Measurements from ENCODE around the gene ESPNL.

The ESPNL gene

GRCh38 chr2:238066218-238066617 is 33.9 kb upstream of the ESPNL start:
- TF ChIP-seq GATA2 (IDR thresholded peaks at IDR 0.05; ENCODE audit: low read depth, low read length) (no peak), GATA3 (IDR thresholded peaks at IDR 0.05; ENCODE audit: low read depth, low read length) (no peak)

- no peak for TF ChIP-seq GATA3 (IDR thresholded peaks at IDR 0.05; ENCODE audit: low read depth, low read length)
- TF ChIP-seq GATA2 (IDR thresholded peaks at IDR 0.05; ENCODE audit: low read depth, low read length): no peak
Measured at GRCh38 chr2:238067939-238068338, 32.2 kb upstream of the ESPNL start.

- TF ChIP-seq GATA3 (IDR thresholded peaks at IDR 0.05; ENCODE audit: low read depth, low read length): no peak
- no peak for TF ChIP-seq GATA2 (IDR thresholded peaks at IDR 0.05; ENCODE audit: low read depth, low read length)
Measured at GRCh38 chr2:238069021-238069709, 31.0 kb upstream of the ESPNL start.

- TF ChIP-seq GATA2 (IDR thresholded peaks at IDR 0.05; ENCODE audit: low read depth, low read length): no peak
Measured at GRCh38 chr2:238069877-238070276, 30.3 kb upstream of the ESPNL start.

- no peak for TF ChIP-seq GATA3 (IDR thresholded peaks at IDR 0.05; ENCODE audit: low read depth, low read length)
- no peak for TF ChIP-seq GATA2 (IDR thresholded peaks at IDR 0.05; ENCODE audit: low read depth, low read length)
Measured at GRCh38 chr2:238075397-238075796, 24.7 kb upstream of the ESPNL start.

GRCh38 chr2:238077292-238077691 is 22.8 kb upstream of the ESPNL start:
- TF ChIP-seq GATA2 (IDR thresholded peaks at IDR 0.05; ENCODE audit: low read depth, low read length) (no peak), GATA3 (IDR thresholded peaks at IDR 0.05; ENCODE audit: low read depth, low read length) (no peak)

GRCh38 chr2:238079874-238080327 is 20.2 kb upstream of the ESPNL start:
- TF ChIP-seq GATA3 (IDR thresholded peaks at IDR 0.05; ENCODE audit: low read depth, low read length) (no peak), GATA2 (IDR thresholded peaks at IDR 0.05; ENCODE audit: low read depth, low read length) (no peak)

- TF ChIP-seq GATA2 (IDR thresholded peaks at IDR 0.05; ENCODE audit: low read depth, low read length) (no peak), GATA3 (IDR thresholded peaks at IDR 0.05; ENCODE audit: low read depth, low read length) (no peak)
Measured at GRCh38 chr2:238080518-238080917, 19.6 kb upstream of the ESPNL start.

- TF ChIP-seq GATA3 (IDR thresholded peaks at IDR 0.05; ENCODE audit: low read depth, low read length) (no peak), GATA2 (IDR thresholded peaks at IDR 0.05; ENCODE audit: low read depth, low read length) (no peak)
Measured at GRCh38 chr2:238081150-238081549, 19.0 kb upstream of the ESPNL start.

- TF ChIP-seq GATA2 (IDR thresholded peaks at IDR 0.05; ENCODE audit: low read depth, low read length) (no peak), GATA3 (IDR thresholded peaks at IDR 0.05; ENCODE audit: low read depth, low read length) (no peak)
Measured at GRCh38 chr2:238081561-238081960, 18.6 kb upstream of the ESPNL start.

- TF ChIP-seq GATA3 (IDR thresholded peaks at IDR 0.05; ENCODE audit: low read depth, low read length) (no peak), GATA2 (IDR thresholded peaks at IDR 0.05; ENCODE audit: low read depth, low read length) (no peak)
Measured at GRCh38 chr2:238082151-238082550, 18.0 kb upstream of the ESPNL start.

GRCh38 chr2:238082827-238083226 is 17.3 kb upstream of the ESPNL start:
- TF ChIP-seq GATA3 (IDR thresholded peaks at IDR 0.05; ENCODE audit: low read depth, low read length): no peak
- no peak for TF ChIP-seq GATA2 (IDR thresholded peaks at IDR 0.05; ENCODE audit: low read depth, low read length)

GRCh38 chr2:238083919-238084318 is 16.2 kb upstream of the ESPNL start:
- TF ChIP-seq GATA2 (IDR thresholded peaks at IDR 0.05; ENCODE audit: low read depth, low read length) (no peak), GATA3 (IDR thresholded peaks at IDR 0.05; ENCODE audit: low read depth, low read length) (no peak)

GRCh38 chr2:238084761-238085160 is 15.4 kb upstream of the ESPNL start:
- TF ChIP-seq GATA3 (IDR thresholded peaks at IDR 0.05; ENCODE audit: low read depth, low read length) (no peak), GATA2 (IDR thresholded peaks at IDR 0.05; ENCODE audit: low read depth, low read length) (no peak)

GRCh38 chr2:238085899-238086298 is 14.2 kb upstream of the ESPNL start:
- TF ChIP-seq GATA3 (IDR thresholded peaks at IDR 0.05; ENCODE audit: low read depth, low read length) (no peak), GATA2 (IDR thresholded peaks at IDR 0.05; ENCODE audit: low read depth, low read length) (no peak)

- TF ChIP-seq GATA2 (IDR thresholded peaks at IDR 0.05; ENCODE audit: low read depth, low read length): no peak
- no peak for TF ChIP-seq GATA3 (IDR thresholded peaks at IDR 0.05; ENCODE audit: low read depth, low read length)
Measured at GRCh38 chr2:238087211-238087610, 12.9 kb upstream of the ESPNL start.
